ENCODE data around the gene LTBP1.

DNA sequence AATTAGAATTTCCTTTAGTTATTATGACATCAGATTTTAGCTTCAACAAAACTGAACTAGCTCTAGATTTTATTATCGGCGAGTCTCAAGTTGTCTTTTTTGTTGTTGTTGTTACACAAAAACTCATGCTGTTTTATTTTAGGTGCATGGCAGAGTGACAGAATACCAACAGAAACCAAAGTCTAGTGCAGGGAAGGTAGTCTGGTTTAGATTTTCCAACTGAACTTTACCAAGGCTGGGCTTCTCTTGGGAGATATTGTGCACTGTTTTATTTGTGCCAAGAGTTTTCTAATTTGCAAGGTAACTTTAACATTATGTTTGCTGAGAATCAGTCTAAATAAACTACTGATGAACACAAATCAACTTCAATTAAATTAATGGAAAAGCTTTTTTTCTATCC, 486.1 kb downstream of the LTBP1 start:
- no peak for TF ChIP-seq EZH2 (IDR thresholded peaks at IDR 0.05; ENCODE audit: borderline replicate concordance, low read depth, low read length, poor library complexity, severe bottlenecking)
- TF ChIP-seq, protein P1, sequence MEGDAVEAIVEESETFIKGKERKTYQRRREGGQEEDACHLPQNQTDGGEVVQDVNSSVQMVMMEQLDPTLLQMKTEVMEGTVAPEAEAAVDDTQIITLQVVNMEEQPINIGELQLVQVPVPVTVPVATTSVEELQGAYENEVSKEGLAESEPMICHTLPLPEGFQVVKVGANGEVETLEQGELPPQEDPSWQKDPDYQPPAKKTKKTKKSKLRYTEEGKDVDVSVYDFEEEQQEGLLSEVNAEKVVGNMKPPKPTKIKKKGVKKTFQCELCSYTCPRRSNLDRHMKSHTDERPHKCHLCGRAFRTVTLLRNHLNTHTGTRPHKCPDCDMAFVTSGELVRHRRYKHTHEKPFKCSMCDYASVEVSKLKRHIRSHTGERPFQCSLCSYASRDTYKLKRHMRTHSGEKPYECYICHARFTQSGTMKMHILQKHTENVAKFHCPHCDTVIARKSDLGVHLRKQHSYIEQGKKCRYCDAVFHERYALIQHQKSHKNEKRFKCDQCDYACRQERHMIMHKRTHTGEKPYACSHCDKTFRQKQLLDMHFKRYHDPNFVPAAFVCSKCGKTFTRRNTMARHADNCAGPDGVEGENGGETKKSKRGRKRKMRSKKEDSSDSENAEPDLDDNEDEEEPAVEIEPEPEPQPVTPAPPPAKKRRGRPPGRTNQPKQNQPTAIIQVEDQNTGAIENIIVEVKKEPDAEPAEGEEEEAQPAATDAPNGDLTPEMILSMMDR (conservative IDR thresholded peaks at IDR 0.05; ENCODE audit: low read depth, low read length): no peak
